WTC11 (cell line): Measurements from ENCODE around the gene IL9. TPM values are rescaled to one million over a fixed set of nuclear protein-coding genes. Genes with fewer than 3 reads are reported as not detected.

ENCODE experiments used
- ATAC-seq: fragments of 200-7000 bp; cut with Tn5 transposase; 2 replicates; pipeline ENCODE4 v1.10.0; 2021; ENCODE audit warnings: mild to moderate bottlenecking, moderate library complexity
- CTCF ChIA-PET: fragments of 300-600 bp; sonication (Branson Sonifier 250); formaldehyde crosslinking; loops from one replicate; lab custom pipeline; 2021; ENCODE audit warnings: antibody characterized with exemption; lab: Charles Lee
- POLR2A ChIA-PET: fragments of 350-600 bp; sonication (Branson Sonifier 250); formaldehyde crosslinking; loops from one replicate; lab custom pipeline; 2021; ENCODE audit warnings: antibody characterized with exemption; lab: Charles Lee
- DNase-seq: peaks from one replicate; pipeline ENCODE4 v3.0.0; 2021; ENCODE audit warnings: low spot score
- H3K27ac Mint-ChIP-seq: 2 replicates; pipeline ENCODE4 v1.8.0; 2021; ENCODE audit warnings: mixed read lengths
- H3K27me3 Mint-ChIP-seq: 2 replicates; pipeline ENCODE4 v1.8.0; 2021; ENCODE audit warnings: low read depth, mild to moderate bottlenecking, moderate library complexity, mixed read lengths
- H3K36me3 Mint-ChIP-seq: 2 replicates; pipeline ENCODE4 v1.8.0; 2021; ENCODE audit warnings: mixed read lengths
- H3K4me1 Mint-ChIP-seq: 2 replicates; pipeline ENCODE4 v1.8.0; 2022; ENCODE audit warnings: mixed read lengths
- H3K4me3 Mint-ChIP-seq: 2 replicates; pipeline ENCODE4 v1.8.0; 2021; ENCODE audit warnings: mild to moderate bottlenecking, moderate library complexity, mixed read lengths
- H3K9me3 Mint-ChIP-seq: 2 replicates; pipeline ENCODE4 v1.8.0; 2021; ENCODE audit warnings: mixed read lengths
- ATF3 ChIP-seq: sonication (generic); formaldehyde crosslinking; conservative IDR thresholded peaks from 2 replicates; pipeline ENCODE4 v1.8.1; 2022; ENCODE audit warnings: mild to moderate bottlenecking, missing genetic modification reagents
- ERG ChIP-seq: fragments of 250-450 bp; sonication (Bioruptor Pico); IDR thresholded peaks from 2 replicates; pipeline ENCODE4 v1.8.0; 2021; ENCODE audit warnings: mild to moderate bottlenecking
- FOXP4 ChIP-seq: sonication (generic); formaldehyde crosslinking; IDR thresholded peaks from 2 replicates; pipeline ENCODE4 v1.8.0; 2022; ENCODE audit warnings: mild to moderate bottlenecking, missing genetic modification reagents
- GABPB1 ChIP-seq: sonication (generic); formaldehyde crosslinking; IDR thresholded peaks from 2 replicates; pipeline ENCODE4 v1.8.1; 2023; ENCODE audit warnings: mild to moderate bottlenecking, missing genetic modification reagents
- NFATC4 ChIP-seq: fragments of 250-450 bp; sonication (Bioruptor Pico); IDR thresholded peaks from 2 replicates; pipeline ENCODE4 v1.9.0; 2021; ENCODE audit warnings: mild to moderate bottlenecking
- NR3C1 ChIP-seq: sonication (generic); formaldehyde crosslinking; conservative IDR thresholded peaks from 2 replicates; pipeline ENCODE4 v1.8.1; 2023; ENCODE audit warnings: low read depth, mild to moderate bottlenecking, missing genetic modification reagents
- RELA ChIP-seq: sonication (generic); formaldehyde crosslinking; IDR thresholded peaks from 2 replicates; pipeline ENCODE4 v1.8.1; 2022; ENCODE audit warnings: missing genetic modification reagents, mild to moderate bottlenecking, borderline replicate concordance
- USF1 ChIP-seq: sonication (generic); formaldehyde crosslinking; IDR thresholded peaks from 2 replicates; pipeline ENCODE4 v1.8.0; 2022; ENCODE audit warnings: mild to moderate bottlenecking, missing genetic modification reagents
- USF2 ChIP-seq: sonication (generic); formaldehyde crosslinking; IDR thresholded peaks from 2 replicates; pipeline ENCODE4 v1.8.1; 2023; ENCODE audit warnings: mild to moderate bottlenecking, missing genetic modification reagents, moderate library complexity
- total RNA-seq: library from RNA; stranded (reverse); gene quantifications from 3 replicates; pipeline ENCODE4 v1.2.3, GENCODE V29; 2021
- TF ChIP-seq, protein P1 (sequence below): sonication (generic); formaldehyde crosslinking; IDR thresholded peaks from 2 replicates; pipeline ENCODE4 v1.8.0; 2023; ENCODE audit warnings: missing genetic modification reagents, mild to moderate bottlenecking, borderline replicate concordance
- TF ChIP-seq, protein P2 (sequence below): sonication (generic); formaldehyde crosslinking; IDR thresholded peaks from 2 replicates; pipeline ENCODE4 v1.8.0; 2022; ENCODE audit warnings: mild to moderate bottlenecking, missing genetic modification reagents
- TF ChIP-seq, protein P3 (sequence below): sonication (generic); formaldehyde crosslinking; IDR thresholded peaks from 2 replicates; pipeline ENCODE4 v1.8.1; 2023; ENCODE audit warnings: mild to moderate bottlenecking, missing genetic modification reagents

IL9 gene
- total RNA-seq, 1 experiment from 2014 or later: not detected

DNA sequence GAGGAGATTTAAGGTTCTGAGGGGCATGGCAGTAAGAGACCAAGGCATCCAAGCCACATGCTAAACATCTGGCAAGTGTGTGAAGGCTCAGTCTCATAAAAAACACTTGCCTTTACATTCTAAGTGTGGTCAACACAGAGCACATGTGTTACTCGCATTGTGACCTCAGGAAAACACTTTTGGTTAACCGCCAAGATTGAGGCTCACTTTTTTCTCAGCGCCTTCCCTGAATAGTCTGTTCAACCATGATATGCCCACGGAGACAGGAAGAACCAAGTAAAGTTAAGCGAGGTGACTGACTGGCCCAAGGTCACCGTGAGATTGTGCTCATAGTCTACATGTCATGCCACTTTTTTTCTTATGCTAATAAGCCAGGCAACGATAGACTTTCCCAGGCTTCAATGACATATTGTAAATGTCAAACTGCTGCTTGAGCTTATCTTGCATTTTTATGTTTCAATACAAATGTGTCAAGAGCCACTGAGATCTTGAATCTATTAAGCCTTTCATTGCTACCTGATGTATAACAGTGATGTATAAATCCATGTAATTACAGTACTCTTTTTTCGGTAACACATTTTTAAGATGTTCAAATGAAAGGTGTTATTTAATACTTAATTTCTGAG, 21.1 kb upstream of the IL9 start:
- no peak for DNase-seq
- no peaks in the 10 kb centered on the region for H3K36me3 Mint-ChIP-seq

More for the DNA sequence above, 21.1 kb upstream of the IL9 start:
- no peaks in the 10 kb centered on the region for H3K4me1 Mint-ChIP-seq
- ChIA-PET CTCF (no interaction called here), POLR2A (no interaction called here)
- no peak for TF ChIP-seq ERG (CRISPR knock-in tag)
- TF ChIP-seq, protein P1, sequence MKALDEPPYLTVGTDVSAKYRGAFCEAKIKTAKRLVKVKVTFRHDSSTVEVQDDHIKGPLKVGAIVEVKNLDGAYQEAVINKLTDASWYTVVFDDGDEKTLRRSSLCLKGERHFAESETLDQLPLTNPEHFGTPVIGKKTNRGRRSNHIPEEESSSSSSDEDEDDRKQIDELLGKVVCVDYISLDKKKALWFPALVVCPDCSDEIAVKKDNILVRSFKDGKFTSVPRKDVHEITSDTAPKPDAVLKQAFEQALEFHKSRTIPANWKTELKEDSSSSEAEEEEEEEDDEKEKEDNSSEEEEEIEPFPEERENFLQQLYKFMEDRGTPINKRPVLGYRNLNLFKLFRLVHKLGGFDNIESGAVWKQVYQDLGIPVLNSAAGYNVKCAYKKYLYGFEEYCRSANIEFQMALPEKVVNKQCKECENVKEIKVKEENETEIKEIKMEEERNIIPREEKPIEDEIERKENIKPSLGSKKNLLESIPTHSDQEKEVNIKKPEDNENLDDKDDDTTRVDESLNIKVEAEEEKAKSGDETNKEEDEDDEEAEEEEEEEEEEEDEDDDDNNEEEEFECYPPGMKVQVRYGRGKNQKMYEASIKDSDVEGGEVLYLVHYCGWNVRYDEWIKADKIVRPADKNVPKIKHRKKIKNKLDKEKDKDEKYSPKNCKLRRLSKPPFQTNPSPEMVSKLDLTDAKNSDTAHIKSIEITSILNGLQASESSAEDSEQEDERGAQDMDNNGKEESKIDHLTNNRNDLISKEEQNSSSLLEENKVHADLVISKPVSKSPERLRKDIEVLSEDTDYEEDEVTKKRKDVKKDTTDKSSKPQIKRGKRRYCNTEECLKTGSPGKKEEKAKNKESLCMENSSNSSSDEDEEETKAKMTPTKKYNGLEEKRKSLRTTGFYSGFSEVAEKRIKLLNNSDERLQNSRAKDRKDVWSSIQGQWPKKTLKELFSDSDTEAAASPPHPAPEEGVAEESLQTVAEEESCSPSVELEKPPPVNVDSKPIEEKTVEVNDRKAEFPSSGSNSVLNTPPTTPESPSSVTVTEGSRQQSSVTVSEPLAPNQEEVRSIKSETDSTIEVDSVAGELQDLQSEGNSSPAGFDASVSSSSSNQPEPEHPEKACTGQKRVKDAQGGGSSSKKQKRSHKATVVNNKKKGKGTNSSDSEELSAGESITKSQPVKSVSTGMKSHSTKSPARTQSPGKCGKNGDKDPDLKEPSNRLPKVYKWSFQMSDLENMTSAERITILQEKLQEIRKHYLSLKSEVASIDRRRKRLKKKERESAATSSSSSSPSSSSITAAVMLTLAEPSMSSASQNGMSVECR (CRISPR knock-in tag): no peak
- TF ChIP-seq RELA (CRISPR knock-in tag): no peak
- TF ChIP-seq NFATC4 (CRISPR knock-in tag): no peak
- TF ChIP-seq FOXP4: no peak
- no peak for TF ChIP-seq ATF3 (CRISPR knock-in tag)
- no peak for TF ChIP-seq USF1 (CRISPR knock-in tag)
- TF ChIP-seq, protein P2, sequence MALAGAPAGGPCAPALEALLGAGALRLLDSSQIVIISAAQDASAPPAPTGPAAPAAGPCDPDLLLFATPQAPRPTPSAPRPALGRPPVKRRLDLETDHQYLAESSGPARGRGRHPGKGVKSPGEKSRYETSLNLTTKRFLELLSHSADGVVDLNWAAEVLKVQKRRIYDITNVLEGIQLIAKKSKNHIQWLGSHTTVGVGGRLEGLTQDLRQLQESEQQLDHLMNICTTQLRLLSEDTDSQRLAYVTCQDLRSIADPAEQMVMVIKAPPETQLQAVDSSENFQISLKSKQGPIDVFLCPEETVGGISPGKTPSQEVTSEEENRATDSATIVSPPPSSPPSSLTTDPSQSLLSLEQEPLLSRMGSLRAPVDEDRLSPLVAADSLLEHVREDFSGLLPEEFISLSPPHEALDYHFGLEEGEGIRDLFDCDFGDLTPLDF (CRISPR knock-in tag): no peak
- no peak for TF ChIP-seq NR3C1
- TF ChIP-seq, protein P3, sequence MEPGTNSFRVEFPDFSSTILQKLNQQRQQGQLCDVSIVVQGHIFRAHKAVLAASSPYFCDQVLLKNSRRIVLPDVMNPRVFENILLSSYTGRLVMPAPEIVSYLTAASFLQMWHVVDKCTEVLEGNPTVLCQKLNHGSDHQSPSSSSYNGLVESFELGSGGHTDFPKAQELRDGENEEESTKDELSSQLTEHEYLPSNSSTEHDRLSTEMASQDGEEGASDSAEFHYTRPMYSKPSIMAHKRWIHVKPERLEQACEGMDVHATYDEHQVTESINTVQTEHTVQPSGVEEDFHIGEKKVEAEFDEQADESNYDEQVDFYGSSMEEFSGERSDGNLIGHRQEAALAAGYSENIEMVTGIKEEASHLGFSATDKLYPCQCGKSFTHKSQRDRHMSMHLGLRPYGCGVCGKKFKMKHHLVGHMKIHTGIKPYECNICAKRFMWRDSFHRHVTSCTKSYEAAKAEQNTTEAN (CRISPR knock-in tag): no peak
- no peak for TF ChIP-seq GABPB1
- TF ChIP-seq USF2 (CRISPR knock-in tag): no peak
- H3K27ac Mint-ChIP-seq: no peak overlapping the region
- peaks cover 31% of the 10 kb centered on the region for H3K27me3 Mint-ChIP-seq
- H3K9me3 Mint-ChIP-seq: no peaks in the 10 kb centered on the region
- no peak overlapping the region for H3K4me3 Mint-ChIP-seq
- no peak for ATAC-seq
